GM19467 (cell line): ENCODE results near the gene NKPD1.

Source experiments
- ATAC-seq: cut with Tn5 transposase; IDR thresholded peaks from one replicate; pipeline ENCODE4 v1.9.1; 2021; ENCODE audit warnings: mild to moderate bottlenecking, moderate library complexity; ENCODE audit not compliant: unreplicated experiment

Gene NKPD1

GRCh38 chr19:45156751-45157150 lies 4.0 kb downstream of the NKPD1 start:
- ATAC-seq: no peak

GRCh38 chr19:45156011-45156630 lies 4.7 kb downstream of the NKPD1 start:
- no peak for ATAC-seq

GRCh38 chr19:45154064-45154827 lies 6.5 kb downstream of the NKPD1 start:
- ATAC-seq: no peak

GRCh38 chr19:45153339-45154063 lies 7.3 kb downstream of the NKPD1 start:
- no peak for ATAC-seq

- ATAC-seq: no peak
These were observed 8.1 kb downstream of the NKPD1 start for GRCh38 chr19:45152504-45153338.

GRCh38 chr19:45151821-45152503 lies 8.8 kb downstream of the NKPD1 start:
- no peak for ATAC-seq

- no peak for ATAC-seq
These were observed 9.5 kb downstream of the NKPD1 start for GRCh38 chr19:45151320-45151719.

GRCh38 chr19:45150751-45151281 lies 10.0 kb downstream of the NKPD1 start:
- no peak for ATAC-seq

- no peak for ATAC-seq
These were observed 10.6 kb downstream of the NKPD1 start for GRCh38 chr19:45150180-45150579.

- ATAC-seq: no peak
These were observed 11.7 kb downstream of the NKPD1 start for GRCh38 chr19:45149129-45149528.

GRCh38 chr19:45147835-45148676 lies 12.7 kb downstream of the NKPD1 start:
- ATAC-seq: no peak

GRCh38 chr19:45146741-45147205 lies 14.0 kb downstream of the NKPD1 start:
- no peak for ATAC-seq

- ATAC-seq: no peak
These were observed 14.5 kb downstream of the NKPD1 start for GRCh38 chr19:45146251-45146650.

GRCh38 chr19:45145270-45146189 lies 15.3 kb downstream of the NKPD1 start:
- no peak for ATAC-seq

- no peak for ATAC-seq
These were observed 16.1 kb downstream of the NKPD1 start for GRCh38 chr19:45144431-45145269.

GRCh38 chr19:45142726-45143110 lies 18.1 kb downstream of the NKPD1 start:
- no peak for ATAC-seq

- ATAC-seq: no peak
These were observed 18.6 kb downstream of the NKPD1 start for GRCh38 chr19:45142016-45142725.
